Mucosa of stomach (tissue), 1 donor: ENCODE results near the gene AQP1.

Source experiments
- H3K27me3 ChIP-seq: one replicate; pipeline ENCODE4 v1.7.0; 2013; ENCODE audit warnings: mild to moderate bottlenecking, low read length; ENCODE audit not compliant: control insufficient read depth, insufficient read depth
- H3K36me3 ChIP-seq: one replicate; pipeline ENCODE4 v1.7.0; 2013; ENCODE audit warnings: low read length; ENCODE audit not compliant: control insufficient read depth, insufficient read depth
- H3K4me1 ChIP-seq: one replicate; pipeline ENCODE4 v1.7.0; 2013; ENCODE audit warnings: mild to moderate bottlenecking, low read length; ENCODE audit not compliant: control insufficient read depth, insufficient read depth
- H3K4me3 ChIP-seq: one replicate; pipeline ENCODE4 v1.7.0; 2013; ENCODE audit warnings: low read length
- H3K9ac ChIP-seq: one replicate; pipeline ENCODE4 v1.7.0; 2013; ENCODE audit warnings: mild to moderate bottlenecking, low read length, moderate library complexity
- H3K9me3 ChIP-seq: one replicate; pipeline ENCODE4 v1.7.0; 2013; ENCODE audit warnings: mild to moderate bottlenecking, low read length, moderate library complexity; ENCODE audit not compliant: control insufficient read depth
- donor health status: Pancreatic carcinoma.

AQP1 gene

DNA sequence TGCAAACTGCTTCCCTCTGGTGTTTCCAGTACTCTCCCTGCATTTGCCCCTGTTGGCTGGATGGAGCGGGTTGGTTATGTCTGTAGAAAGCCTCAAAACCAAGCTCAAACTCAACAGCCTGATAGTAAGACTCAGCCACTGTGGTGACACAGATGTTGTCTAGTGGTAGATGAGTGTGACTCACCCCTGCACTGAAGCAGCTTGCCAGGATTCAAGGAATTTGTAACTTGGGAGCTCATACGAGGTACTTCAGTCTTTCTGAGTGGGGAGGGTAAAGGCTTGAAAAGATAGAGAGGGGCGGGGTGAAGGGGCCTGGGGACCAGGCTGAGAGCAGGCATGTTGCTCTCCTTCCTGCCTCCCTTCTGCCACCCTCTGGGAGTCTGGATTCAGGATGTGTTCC, 22.9 kb upstream of the AQP1 start:
- Histone ChIP-seq H3K9me3 (no peaks in the 10 kb centered on the region), H3K4me1 (peaks cover 8% of the 10 kb centered on the region), H3K4me3 (no peak overlapping the region)

DNA sequence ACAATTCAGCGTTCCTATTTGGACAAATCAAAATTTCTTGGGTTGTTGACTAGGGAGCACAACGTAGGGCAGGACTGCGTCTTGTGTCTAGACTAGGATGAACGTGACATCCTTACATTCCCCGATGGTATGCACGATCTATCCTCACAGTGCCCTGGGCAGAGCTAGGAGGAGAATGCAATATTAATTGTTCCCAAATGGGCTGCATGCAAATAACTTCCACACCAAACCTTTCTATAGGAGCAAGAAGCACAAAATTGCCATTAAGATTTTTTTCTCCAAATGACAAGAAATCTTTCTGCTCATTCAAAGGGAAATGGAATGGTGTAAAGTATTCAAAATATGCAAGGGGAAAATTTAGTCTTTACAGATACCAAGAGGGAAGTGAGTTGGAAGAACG, 21.4 kb upstream of the AQP1 start:
- peaks cover 8% of the 10 kb centered on the region for H3K4me1 ChIP-seq
- H3K9ac ChIP-seq = no peak overlapping the region
- no peaks in the 10 kb centered on the region for H3K27me3 ChIP-seq
- H3K36me3 ChIP-seq = no peaks in the 10 kb centered on the region
- no peak overlapping the region for H3K4me3 ChIP-seq
- H3K9me3 ChIP-seq = no peaks in the 10 kb centered on the region

More for the DNA sequence above, 22.9 kb upstream of the AQP1 start:
- no peaks in the 10 kb centered on the region for H3K36me3 ChIP-seq
- H3K27me3 ChIP-seq = no peaks in the 10 kb centered on the region
- no peak overlapping the region for H3K9ac ChIP-seq

- no peak overlapping the region for H3K4me3 ChIP-seq
- no peaks in the 10 kb centered on the region for H3K27me3 ChIP-seq
- H3K9me3 ChIP-seq = no peaks in the 10 kb centered on the region
- H3K4me1 ChIP-seq = peaks cover 30% of the 10 kb centered on the region
- no peak overlapping the region for H3K9ac ChIP-seq
- H3K36me3 ChIP-seq = no peaks in the 10 kb centered on the region
Measured at GRCh38 chr7:30893357-30893756, 18.3 kb upstream of the AQP1 start.

DNA sequence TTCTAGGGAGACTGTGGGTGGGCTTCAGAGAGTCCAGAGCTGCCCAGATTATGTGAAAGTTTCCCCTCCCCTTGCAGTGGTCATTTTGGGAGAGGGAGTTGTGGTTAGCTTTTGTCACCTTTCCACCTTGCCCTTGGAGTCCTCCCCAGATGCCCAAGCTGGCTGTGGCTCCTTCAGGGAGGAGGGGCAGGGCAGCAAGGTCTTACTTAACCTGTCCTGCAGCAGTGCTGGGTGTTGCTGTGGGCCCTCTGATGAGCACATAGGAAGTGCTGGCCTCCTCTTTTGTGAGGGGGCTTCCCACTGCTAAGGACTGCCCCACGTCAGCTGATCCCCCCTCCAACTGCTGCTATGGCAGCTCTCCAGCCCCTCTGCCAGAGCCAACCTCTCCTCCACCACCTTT, 17.6 kb upstream of the AQP1 start:
- H3K27me3 ChIP-seq = no peaks in the 10 kb centered on the region
- H3K9me3 ChIP-seq = no peaks in the 10 kb centered on the region
- H3K36me3 ChIP-seq = no peaks in the 10 kb centered on the region
- H3K9ac ChIP-seq = no peak overlapping the region
- H3K4me3 ChIP-seq = no peak overlapping the region
- peaks cover 30% of the 10 kb centered on the region for H3K4me1 ChIP-seq

GRCh38 chr7:30894866-30895605, 16.6 kb upstream of the AQP1 start:
- H3K4me3 ChIP-seq = no peak overlapping the region
- H3K9ac ChIP-seq = no peak overlapping the region
- H3K4me1 ChIP-seq = peaks cover 30% of the 10 kb centered on the region
- no peaks in the 10 kb centered on the region for H3K27me3 ChIP-seq
- no peaks in the 10 kb centered on the region for H3K9me3 ChIP-seq
- no peaks in the 10 kb centered on the region for H3K36me3 ChIP-seq

DNA sequence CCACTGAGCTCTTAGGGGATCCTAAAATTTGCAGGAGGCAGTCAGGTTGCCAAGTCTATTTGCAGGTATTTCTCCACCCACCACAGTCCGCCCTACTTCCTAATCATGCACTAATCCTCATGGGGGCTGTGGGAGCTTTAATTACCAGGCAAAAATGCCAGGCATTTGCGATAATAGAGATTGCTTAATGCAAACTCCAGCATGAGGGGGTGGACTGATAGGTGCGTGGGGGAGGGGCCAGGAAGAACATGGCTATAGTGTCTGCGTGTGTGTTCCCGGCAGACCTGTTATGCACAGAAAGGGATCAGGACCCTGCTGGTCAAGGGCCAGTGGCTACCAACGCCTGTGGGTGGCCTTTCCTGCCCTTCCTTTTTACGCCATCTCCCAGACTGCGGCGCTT, 15.6 kb upstream of the AQP1 start:
- no peaks in the 10 kb centered on the region for H3K27me3 ChIP-seq
- H3K36me3 ChIP-seq = no peaks in the 10 kb centered on the region
- no peaks in the 10 kb centered on the region for H3K9me3 ChIP-seq
- H3K9ac ChIP-seq = no peak overlapping the region
- H3K4me1 ChIP-seq = peaks cover 30% of the 10 kb centered on the region
- no peak overlapping the region for H3K4me3 ChIP-seq

- Histone ChIP-seq H3K27me3 (no peaks in the 10 kb centered on the region), H3K4me1 (peaks cover 30% of the 10 kb centered on the region), H3K9me3 (no peaks in the 10 kb centered on the region), H3K4me3 (no peak overlapping the region), H3K9ac (no peak overlapping the region), H3K36me3 (no peaks in the 10 kb centered on the region)
Measured at GRCh38 chr7:30896783-30897637, 14.6 kb upstream of the AQP1 start.

GRCh38 chr7:30897770-30898169, 13.9 kb upstream of the AQP1 start:
- H3K36me3 ChIP-seq = no peaks in the 10 kb centered on the region
- H3K9ac ChIP-seq = no peak overlapping the region
- H3K4me3 ChIP-seq = no peak overlapping the region
- H3K9me3 ChIP-seq = no peaks in the 10 kb centered on the region
- no peaks in the 10 kb centered on the region for H3K27me3 ChIP-seq
- peaks cover 29% of the 10 kb centered on the region for H3K4me1 ChIP-seq

- no peaks in the 10 kb centered on the region for H3K27me3 ChIP-seq
- peaks cover 23% of the 10 kb centered on the region for H3K4me1 ChIP-seq
- H3K4me3 ChIP-seq = no peak overlapping the region
- no peak overlapping the region for H3K9ac ChIP-seq
- no peaks in the 10 kb centered on the region for H3K9me3 ChIP-seq
- H3K36me3 ChIP-seq = no peaks in the 10 kb centered on the region
Measured at GRCh38 chr7:30898411-30898810, 13.2 kb upstream of the AQP1 start.

DNA sequence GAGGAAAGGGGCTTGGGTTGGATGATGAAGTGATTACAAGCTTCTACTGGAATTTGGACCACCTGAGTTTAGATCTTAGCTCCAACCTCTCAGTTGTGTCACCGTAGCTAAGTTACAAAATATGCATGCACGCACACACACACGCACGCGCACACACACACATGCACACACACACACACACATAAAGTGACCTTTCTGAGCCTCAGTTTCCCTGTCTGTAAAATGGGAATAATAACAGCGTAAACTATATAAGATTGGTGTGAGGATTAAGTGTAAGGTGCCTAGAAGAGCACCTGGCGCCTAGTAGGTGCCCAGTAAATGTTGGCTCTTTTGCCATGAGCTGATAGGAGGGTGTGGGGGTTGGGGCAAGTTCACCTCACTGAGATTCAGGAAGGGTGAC, 12.6 kb upstream of the AQP1 start:
- Histone ChIP-seq H3K9ac (no peak overlapping the region), H3K9me3 (no peaks in the 10 kb centered on the region), H3K36me3 (no peaks in the 10 kb centered on the region), H3K27me3 (no peaks in the 10 kb centered on the region), H3K4me3 (no peak overlapping the region), H3K4me1 (peaks cover 23% of the 10 kb centered on the region)

- Histone ChIP-seq H3K36me3 (no peaks in the 10 kb centered on the region), H3K4me1 (peaks cover 23% of the 10 kb centered on the region), H3K4me3 (no peak overlapping the region), H3K9me3 (no peaks in the 10 kb centered on the region), H3K27me3 (no peaks in the 10 kb centered on the region), H3K9ac (no peak overlapping the region)
Measured at GRCh38 chr7:30899630-30900029, 12.0 kb upstream of the AQP1 start.

DNA sequence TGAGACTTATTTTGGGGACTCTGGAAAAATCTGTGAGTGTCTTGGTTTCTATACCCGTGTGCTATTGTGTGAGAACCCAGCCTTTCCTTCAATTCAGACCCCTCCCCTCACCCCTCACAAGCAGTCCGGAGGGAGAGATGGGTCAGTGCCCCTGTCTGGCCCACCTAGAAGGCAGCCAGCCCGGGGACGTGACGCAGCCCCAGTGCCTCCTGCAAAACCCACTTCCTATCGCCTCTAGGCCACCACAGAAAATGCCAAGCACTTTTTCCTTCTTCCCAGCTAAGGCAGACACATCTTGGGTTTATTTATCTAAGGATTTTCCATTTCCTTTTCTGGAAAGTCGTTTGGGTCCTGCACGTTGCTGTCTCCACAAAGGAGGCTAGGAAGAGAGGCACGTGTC, 11.6 kb upstream of the AQP1 start:
- Histone ChIP-seq H3K36me3 (no peaks in the 10 kb centered on the region), H3K4me1 (peaks cover 24% of the 10 kb centered on the region)

More for the DNA sequence above, 11.6 kb upstream of the AQP1 start:
- Histone ChIP-seq H3K9ac (no peak overlapping the region), H3K4me3 (no peak overlapping the region), H3K27me3 (no peaks in the 10 kb centered on the region), H3K9me3 (no peaks in the 10 kb centered on the region)
